Measurements from ENCODE around the gene LOC101059915.

DNA sequence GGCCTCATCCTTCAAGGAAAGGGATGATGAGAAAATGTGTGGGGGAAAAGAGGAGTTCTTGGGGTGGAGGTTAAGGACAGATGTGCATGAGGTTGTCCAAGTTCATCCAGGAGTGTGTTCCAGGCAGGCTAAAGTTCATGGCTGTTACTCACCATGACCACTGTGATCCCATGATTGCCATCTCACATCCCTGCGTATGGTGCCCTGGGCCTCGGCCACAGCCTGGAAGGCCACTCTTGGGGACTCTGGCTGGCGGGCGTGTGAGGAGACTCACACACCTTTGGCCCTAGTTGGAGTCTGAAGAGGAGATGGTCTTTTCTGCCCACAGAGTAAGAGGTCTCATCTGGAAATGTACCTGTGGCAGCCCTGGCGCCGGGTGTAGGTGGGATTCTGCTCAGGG is 7.4 kb upstream of the LOC101059915 start:
- TF ChIP-seq, protein P1, sequence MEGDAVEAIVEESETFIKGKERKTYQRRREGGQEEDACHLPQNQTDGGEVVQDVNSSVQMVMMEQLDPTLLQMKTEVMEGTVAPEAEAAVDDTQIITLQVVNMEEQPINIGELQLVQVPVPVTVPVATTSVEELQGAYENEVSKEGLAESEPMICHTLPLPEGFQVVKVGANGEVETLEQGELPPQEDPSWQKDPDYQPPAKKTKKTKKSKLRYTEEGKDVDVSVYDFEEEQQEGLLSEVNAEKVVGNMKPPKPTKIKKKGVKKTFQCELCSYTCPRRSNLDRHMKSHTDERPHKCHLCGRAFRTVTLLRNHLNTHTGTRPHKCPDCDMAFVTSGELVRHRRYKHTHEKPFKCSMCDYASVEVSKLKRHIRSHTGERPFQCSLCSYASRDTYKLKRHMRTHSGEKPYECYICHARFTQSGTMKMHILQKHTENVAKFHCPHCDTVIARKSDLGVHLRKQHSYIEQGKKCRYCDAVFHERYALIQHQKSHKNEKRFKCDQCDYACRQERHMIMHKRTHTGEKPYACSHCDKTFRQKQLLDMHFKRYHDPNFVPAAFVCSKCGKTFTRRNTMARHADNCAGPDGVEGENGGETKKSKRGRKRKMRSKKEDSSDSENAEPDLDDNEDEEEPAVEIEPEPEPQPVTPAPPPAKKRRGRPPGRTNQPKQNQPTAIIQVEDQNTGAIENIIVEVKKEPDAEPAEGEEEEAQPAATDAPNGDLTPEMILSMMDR (IDR thresholded peaks at IDR 0.05 in 8 of 11, conservative IDR thresholded peaks at IDR 0.05 in 3 of 11), result no peak
- no peak for TF ChIP-seq POLR2A (IDR thresholded peaks at IDR 0.05)

All from spleen (tissue), 7 donors.